Panc1 (cell line): Measurements from ENCODE around the gene TSPAN17. TPM values are rescaled to one million over a fixed set of nuclear protein-coding genes. Genes with fewer than 3 reads are reported as not detected.

Source experiments
- ATAC-seq: fragments of 200-7000 bp; cut with Tn5 transposase; 2 replicates; pipeline ENCODE4 v1.9.1; 2020; ENCODE audit warnings: mild to moderate bottlenecking, moderate library complexity
- BruUV-seq: library from RNA; stranded (reverse); fragments of 400-500 nt; replicated peaks from 2 replicates; lab custom pipeline; 2021; lab: Mats Ljungman, UMichigan
- CTCF ChIA-PET: fragments of 300-600 bp; sonication (Branson Sonifier 250); formaldehyde crosslinking; loops from one replicate; lab custom pipeline; 2022; ENCODE audit warnings: antibody characterized with exemption; lab: Charles Lee
- POLR2A ChIA-PET: fragments of 300-600 bp; sonication (Branson Sonifier 250); formaldehyde crosslinking; loops from one replicate; lab custom pipeline; 2022; ENCODE audit warnings: antibody characterized with exemption; lab: Charles Lee
- DNase-seq: peaks from one replicate; pipeline ENCODE4 v3.0.0-alpha.2; 2010; ENCODE audit warnings: low read depth, low spot score
- H3K27ac ChIP-seq: 2 replicates; pipeline ENCODE4 v1.5.1; 2011; ENCODE audit warnings: mild to moderate bottlenecking, low read length, inconsistent platforms
- H3K27me3 ChIP-seq: fragments of 200-500 bp; sonication (Bioruptor generic); 2 replicates; pipeline ENCODE4 v1.6.0; 2014; ENCODE audit warnings: low read length, inconsistent platforms; ENCODE audit not compliant: control insufficient read depth, insufficient read depth
- H3K36me3 ChIP-seq: fragments of 200-500 bp; sonication (Bioruptor generic); 2 replicates; pipeline ENCODE4 v1.5.1; 2014; ENCODE audit warnings: inconsistent platforms, mild to moderate bottlenecking, low read length, moderate library complexity; ENCODE audit not compliant: control insufficient read depth, insufficient read depth
- H3K4me1 ChIP-seq: 2 replicates; pipeline ENCODE4 v1.5.1; 2011; ENCODE audit warnings: inconsistent platforms, mild to moderate bottlenecking, low read length, moderate library complexity; ENCODE audit not compliant: control insufficient read depth, insufficient read depth
- H3K4me3 ChIP-seq, 2 experiments: 2 replicates each; pipeline ENCODE4 v1.5.1; 2011 to 2012; ENCODE audit warnings: low read depth in 2 of 2, low read length in 2 of 2, mild to moderate bottlenecking in 2 of 2, inconsistent platforms in 1 of 2, moderate library complexity in 1 of 2
- H3K9me3 ChIP-seq: fragments of 200-500 bp; sonication (Bioruptor generic); 2 replicates; pipeline ENCODE4 v1.5.1; 2014; ENCODE audit warnings: low read depth, mild to moderate bottlenecking, inconsistent platforms, low read length, moderate library complexity; ENCODE audit not compliant: control insufficient read depth, insufficient read depth
- CTCF ChIP-seq: fragments of 450-650 bp; IDR thresholded peaks from 2 replicates; pipeline ENCODE4 v1.5.1; 2017; ENCODE audit warnings: mild to moderate bottlenecking
- POLR2AphosphoS5 ChIP-seq: IDR thresholded peaks from 2 replicates; pipeline ENCODE4 v1.6.1; 2012; ENCODE audit warnings: mild to moderate bottlenecking, low read depth, low read length, moderate library complexity
- REST ChIP-seq, 2 experiments: IDR thresholded peaks; 2 replicates each; pipeline ENCODE4 v1.6.1; 2011 to 2012; ENCODE audit warnings: low read depth in 2 of 2, control low read depth in 1 of 2, low read length in 1 of 2, mild to moderate bottlenecking in 1 of 2, moderate library complexity in 1 of 2; ENCODE audit not compliant: insufficient read depth in 1 of 2
- SIN3A ChIP-seq: IDR thresholded peaks from 2 replicates; pipeline ENCODE4 v1.6.1; 2012; ENCODE audit warnings: low read depth, mild to moderate bottlenecking, low read length, moderate library complexity, borderline replicate concordance; ENCODE audit not compliant: insufficient read depth
- TCF7L2 ChIP-seq: IDR thresholded peaks from 2 replicates; pipeline ENCODE4 v1.6.1; 2011; ENCODE audit warnings: mild to moderate bottlenecking, low read depth, low read length, inconsistent platforms
- in situ Hi-C: cut with HindIII; loops from 2 replicates; pipeline ENCODE4 v1.10.0; 2016; ENCODE audit warnings: low sequenced_read_pairs, low pct_unique_long_range_greater_than_20kb
- intact Hi-C: fragments of 100-400 bp; cut with micrococcal nuclease; formaldehyde crosslinking; loops from one replicate; pipeline ENCODE4 v1.10.0; 2022; ENCODE audit not compliant: unreplicated experiment
- total RNA-seq: library from RNA; stranded (reverse); gene quantifications from one replicate; pipeline ENCODE4 v1.2.1, GENCODE V29; 2021; ENCODE audit not compliant: unreplicated experiment

TSPAN17 gene
- total RNA-seq, 1 experiment from 2014 or later: 64.7 TPM

GRCh38 chr5:176620333-176620981 lies 26.8 kb upstream of the TSPAN17 start:
- DNase-seq (no peak), ATAC-seq (peak; percentile 61)
- POLR2A ChIA-PET: interaction anchor here (0.6 kb wide), 1 partner anchor 17 kb away, joined by 7 read pairs; no protein-coding TSS in a partner anchor
- H3K27me3 ChIP-seq: no peaks in the 10 kb centered on the region
- no peak for TF ChIP-seq TCF7L2
- no peak for TF ChIP-seq REST (IDR thresholded peaks at IDR 0.05; ENCODE audit: insufficient read depth in 1 of 2, low read depth in 2 of 2, low read length in 1 of 2)
- no peak for TF ChIP-seq CTCF
- no peak for TF ChIP-seq SIN3A
- TF ChIP-seq POLR2AphosphoS5: no peak
- H3K27ac ChIP-seq: no peak overlapping the region
- peak overlapping the region; percentile 32 to 48 for H3K4me3 ChIP-seq
- H3K36me3 ChIP-seq: no peaks in the 10 kb centered on the region
- intact Hi-C loops: no loop called here
- no peaks in the 10 kb centered on the region for H3K9me3 ChIP-seq
- CTCF ChIA-PET: no interaction called here
- H3K4me1 ChIP-seq: peaks cover 5% of the 10 kb centered on the region; the same call in 1 of the 2 replicates
- no TSS peak for BruUV-seq
- in situ Hi-C loops: no loop called here

- no peaks in the 10 kb centered on the region for H3K9me3 ChIP-seq
- H3K27ac ChIP-seq: no peak overlapping the region
- no peaks in the 10 kb centered on the region for H3K27me3 ChIP-seq
- peaks cover 5% of the 10 kb centered on the region; the same call in 1 of the 2 replicates for H3K4me1 ChIP-seq
- in situ Hi-C loops (no loop called here), intact Hi-C loops (no loop called here)
- ChIA-PET CTCF (interaction anchor here (1.2 kb wide), 1 partner anchor 39 kb away, joined by 3 read pairs; no protein-coding TSS in a partner anchor), POLR2A (interaction anchor here (1.1 kb wide), 1 partner anchor 8 kb away, joined by 3 read pairs; the partner anchor contains the start of genes EIF4E1B and SNCB)
- DNase-seq (no peak), ATAC-seq (no peak)
- no peak for TF ChIP-seq SIN3A
- no peak for TF ChIP-seq POLR2AphosphoS5
- no peak for TF ChIP-seq TCF7L2
- no peak for TF ChIP-seq CTCF
- no peak for TF ChIP-seq REST (IDR thresholded peaks at IDR 0.05; ENCODE audit: insufficient read depth in 1 of 2, low read depth in 2 of 2, low read length in 1 of 2)
- no peaks in the 10 kb centered on the region for H3K36me3 ChIP-seq
- no peak overlapping the region for H3K4me3 ChIP-seq
- BruUV-seq: no TSS peak
Measured at GRCh38 chr5:176621661-176622079, 25.6 kb upstream of the TSPAN17 start.
